ENCODE measurements around the gene PRDM16.
"Not testable (repeated sequence)": the region's sequence is repeated elsewhere in the genome, so short reads cannot be mapped to it uniquely, and the experiment has no call there.

PRDM16 gene

DNA sequence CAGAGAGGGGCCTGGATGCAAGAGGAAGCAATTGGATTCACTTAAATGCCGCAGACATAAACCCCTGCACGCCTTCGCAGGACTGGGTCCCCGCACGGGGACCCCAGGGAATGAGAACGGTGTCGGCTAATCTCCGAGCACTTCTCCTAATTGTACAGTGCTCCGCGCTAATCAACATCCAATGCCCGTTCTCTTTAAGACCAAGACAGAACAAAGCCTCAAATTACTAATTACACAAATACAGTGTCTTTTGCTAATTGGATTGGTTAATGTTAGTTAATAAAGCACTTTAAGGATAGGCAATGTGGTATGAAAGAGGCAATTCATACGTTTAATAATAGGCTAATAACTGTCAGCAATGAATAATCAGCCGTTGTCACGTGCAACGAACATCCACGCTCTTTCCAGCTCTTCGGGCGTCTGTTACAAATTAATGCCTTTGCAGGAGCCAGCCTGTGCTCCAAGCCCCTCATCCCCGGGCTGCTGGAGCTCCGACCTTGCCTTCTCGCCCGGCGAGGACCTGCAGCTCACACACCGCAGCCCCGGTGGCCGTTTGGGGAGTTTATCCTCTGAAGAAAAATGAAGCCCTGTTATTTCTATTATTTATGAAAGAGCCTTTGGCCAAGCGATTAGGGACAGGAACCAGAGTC, 157.8 kb downstream of the PRDM16 start:
- no peak for DNase-seq (ENCODE audit: low read depth in 2 of 2)

DNA sequence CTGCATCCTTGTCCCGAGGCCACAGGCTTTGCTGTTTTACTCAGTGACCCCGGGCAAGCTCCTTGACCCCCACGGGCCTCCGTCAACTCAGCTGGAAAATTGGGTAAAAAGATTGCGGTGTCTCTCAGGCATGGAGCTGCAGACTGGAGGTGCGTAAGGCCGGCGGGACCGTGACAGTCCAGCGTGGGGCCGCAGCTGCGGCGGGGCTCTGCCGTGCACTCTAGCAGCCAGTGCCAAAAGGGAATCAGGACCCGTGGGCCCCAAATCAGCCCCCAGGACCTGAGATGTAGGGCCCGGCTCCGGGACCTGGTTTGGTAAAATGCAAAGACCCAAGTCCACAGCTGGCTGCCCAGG, 158.3 kb downstream of the PRDM16 start:
- DNase-seq (ENCODE audit: low read depth in 2 of 2) = no peak

DNA sequence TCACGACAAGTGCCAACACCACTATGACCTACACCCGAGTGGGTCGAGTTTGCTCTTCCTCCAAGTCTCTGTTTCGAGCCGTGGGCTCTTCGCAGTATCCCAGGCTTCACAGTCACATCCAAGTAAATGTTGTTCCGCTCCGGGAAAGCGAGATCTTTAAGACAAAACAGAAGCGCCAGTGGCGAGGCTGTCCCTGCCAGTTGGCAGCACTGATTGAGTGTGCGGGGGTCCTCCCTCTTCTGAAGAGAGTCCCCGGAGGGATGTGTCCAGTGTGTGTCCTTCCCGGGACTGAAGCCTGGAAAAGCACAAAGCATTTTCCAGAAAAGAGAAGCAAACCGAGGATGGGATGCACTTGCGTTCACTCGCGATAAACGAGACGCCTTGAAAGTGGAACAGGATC, 158.9 kb downstream of the PRDM16 start:
- no peak for DNase-seq (ENCODE audit: low read depth in 2 of 2)

DNA sequence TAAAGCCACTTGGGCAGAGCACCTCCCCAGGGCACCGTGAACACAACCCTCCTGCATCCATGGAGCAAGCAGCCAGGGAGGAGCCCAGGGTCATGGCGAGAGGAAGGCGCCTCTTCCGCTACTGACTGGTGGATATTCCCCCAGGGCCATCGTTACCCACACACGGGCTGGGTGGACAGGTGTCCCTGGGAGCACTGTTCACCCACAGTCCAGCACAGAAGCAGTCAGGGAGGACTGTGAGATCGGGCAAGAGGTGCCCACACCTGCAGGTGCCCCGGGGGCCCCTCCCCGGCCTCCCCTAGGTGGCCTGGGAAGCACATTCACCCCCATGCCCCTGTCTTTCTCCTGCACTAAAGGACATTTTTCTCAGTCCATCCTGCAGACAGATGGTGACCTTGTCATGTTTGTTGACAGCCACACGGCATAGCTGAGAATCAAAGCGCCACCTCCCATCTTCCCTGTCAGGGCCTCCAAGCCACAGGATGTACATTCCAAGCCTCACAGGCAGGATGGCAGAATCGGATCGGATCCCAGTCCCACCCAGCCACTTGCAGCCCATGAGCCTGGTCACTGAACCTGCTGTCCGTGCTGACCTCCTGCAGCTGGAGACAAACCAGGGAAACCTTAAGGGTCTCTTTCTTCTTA, 160.2 kb downstream of the PRDM16 start:
- no peak for DNase-seq (ENCODE audit: low read depth in 2 of 2)

DNA sequence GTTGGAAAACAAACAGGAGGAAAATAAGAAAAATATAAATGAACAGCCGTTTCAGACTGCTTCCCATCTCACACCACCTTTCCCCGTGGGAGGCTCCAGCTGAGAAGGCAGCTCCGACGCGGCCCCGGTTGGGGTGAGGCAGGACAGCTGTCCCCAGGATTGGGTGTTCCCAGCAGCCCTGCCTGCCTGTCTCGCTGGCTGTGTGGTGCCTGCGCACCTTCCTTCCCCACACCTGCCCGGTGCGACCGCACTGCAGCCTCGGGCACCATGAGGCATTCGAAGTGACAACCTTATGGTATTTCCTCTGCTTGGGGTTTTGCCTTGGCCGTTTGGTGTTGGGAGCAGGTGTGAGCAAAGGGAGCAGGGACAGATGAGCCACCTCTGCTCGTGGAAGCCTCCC, 161.6 kb downstream of the PRDM16 start:
- no peak for DNase-seq (ENCODE audit: low read depth in 2 of 2)

DNA sequence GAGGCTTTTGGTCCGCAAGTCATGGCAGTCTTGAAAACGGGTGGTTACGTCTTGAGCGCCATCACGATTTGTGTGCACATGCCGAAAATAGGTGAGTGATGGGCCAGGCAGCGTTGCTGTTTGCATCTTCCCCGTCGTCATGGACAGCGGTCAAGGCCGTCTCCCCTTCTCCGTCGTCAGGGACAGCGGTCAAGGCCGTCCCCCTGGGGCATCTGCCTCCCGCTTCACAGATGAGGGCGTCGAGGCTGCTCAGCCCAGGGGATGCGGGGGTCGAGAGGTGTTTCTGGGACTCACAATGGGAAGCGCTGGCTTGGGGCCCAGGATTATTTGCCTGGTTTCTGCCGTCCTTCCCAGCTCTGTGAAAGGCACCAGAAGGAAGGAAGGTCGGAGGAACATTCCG, 162.2 kb downstream of the PRDM16 start:
- no peak for DNase-seq (ENCODE audit: low read depth in 2 of 2)

DNA sequence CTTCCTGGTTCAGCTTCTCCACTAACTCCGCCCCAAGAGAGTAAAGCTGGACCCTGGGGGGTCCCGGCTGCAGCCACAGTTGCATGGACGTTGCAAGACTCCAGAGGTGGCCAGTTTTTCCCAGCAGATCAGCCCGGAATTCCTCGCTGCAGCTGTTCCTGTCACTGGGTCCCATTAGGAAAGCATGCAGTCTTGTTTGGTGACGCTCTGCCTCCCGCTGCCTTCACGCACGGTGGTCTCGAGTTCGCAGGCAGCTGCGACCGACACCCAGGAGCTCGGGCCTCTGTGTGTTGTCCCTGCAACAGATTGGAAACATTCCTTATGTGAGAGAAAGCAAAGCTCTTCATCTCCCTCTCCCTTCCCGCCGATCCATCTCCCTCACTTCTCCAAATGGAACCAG, 162.8 kb downstream of the PRDM16 start:
- DNase-seq (ENCODE audit: low read depth in 2 of 2) = no peak

DNA sequence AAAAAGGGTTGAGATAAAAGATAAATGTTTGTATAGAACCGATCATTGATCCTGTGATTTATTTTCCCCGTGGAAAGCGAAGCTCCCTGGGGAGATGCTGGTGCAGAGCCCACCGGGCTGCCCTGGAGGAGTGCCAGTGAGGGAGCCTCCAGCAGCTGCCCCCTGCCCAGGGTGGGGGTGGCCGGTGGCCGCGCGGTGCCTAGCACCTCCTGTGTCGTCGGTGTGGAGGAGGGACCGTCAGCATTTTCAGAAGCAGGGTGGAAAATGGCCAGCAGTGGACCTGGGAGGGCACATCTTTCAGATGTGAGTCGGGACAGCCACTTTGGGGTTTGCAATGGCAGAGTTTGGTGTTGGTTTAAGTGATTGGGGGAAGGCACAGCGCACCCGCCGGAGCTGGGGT, 164.0 kb downstream of the PRDM16 start:
- no peak for DNase-seq (ENCODE audit: low read depth in 2 of 2)

DNA sequence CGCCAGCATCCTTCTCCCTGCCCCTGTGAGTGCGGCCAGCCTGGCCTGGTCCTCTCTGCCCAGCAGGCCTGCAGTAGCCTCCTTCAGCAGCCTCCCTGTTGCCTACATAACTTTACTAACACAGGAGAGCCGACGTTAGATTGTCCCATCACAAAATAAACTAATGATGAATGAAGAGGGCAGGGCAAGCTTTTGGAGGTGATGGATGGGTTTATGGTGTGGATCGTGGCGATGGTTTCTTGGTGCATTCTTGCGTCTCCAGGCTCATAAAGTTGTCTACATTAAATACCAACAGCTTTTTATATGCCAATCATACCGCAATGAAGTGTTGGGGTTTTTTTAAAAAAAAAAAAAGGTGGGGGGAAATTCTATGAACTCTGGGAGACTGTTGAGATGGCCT, 164.5 kb downstream of the PRDM16 start:
- no peak for DNase-seq (ENCODE audit: low read depth in 2 of 2)

DNA sequence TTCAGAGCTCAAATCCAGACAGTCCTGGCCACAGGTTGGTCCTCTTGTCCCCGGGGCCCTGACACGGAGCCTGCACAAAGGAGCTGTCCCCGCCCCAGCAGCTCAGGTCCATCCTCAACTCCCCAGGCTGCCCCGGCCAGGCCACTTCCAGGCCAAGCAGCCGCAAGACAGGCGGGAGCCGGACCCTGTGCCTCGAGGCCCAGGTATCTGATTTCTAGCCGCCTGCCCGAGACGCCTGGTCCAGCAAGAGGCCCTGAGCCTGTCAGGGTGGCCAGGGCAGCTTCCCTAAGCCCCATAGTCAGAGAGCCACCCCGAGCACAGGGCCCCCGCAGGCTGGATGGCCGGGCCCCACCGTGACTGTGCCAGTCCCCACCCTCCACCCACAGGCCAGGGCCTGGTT, 165.3 kb downstream of the PRDM16 start:
- no peak for DNase-seq (ENCODE audit: low read depth in 2 of 2)

DNA sequence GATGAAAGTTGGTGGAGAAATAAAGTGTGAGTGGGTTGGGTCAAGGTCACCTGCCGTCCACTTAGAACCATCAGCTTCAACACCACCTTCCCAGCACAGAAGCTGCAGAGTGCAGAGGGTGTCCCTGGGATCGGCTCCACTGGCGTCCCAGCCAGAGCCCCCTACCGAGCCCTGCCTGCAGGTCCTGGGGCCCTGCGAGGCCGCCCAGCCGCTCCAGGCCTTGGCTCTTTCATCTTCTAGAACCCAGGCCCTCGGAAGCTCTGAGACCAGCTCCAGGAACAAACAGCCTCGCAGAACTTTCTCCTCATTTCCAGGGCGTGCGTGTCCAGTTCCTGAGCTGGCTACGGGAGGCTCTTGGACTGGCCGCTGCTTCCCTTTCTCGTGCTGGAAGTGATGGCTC, 166.0 kb downstream of the PRDM16 start:
- no peak for DNase-seq (ENCODE audit: low read depth in 2 of 2)

DNA sequence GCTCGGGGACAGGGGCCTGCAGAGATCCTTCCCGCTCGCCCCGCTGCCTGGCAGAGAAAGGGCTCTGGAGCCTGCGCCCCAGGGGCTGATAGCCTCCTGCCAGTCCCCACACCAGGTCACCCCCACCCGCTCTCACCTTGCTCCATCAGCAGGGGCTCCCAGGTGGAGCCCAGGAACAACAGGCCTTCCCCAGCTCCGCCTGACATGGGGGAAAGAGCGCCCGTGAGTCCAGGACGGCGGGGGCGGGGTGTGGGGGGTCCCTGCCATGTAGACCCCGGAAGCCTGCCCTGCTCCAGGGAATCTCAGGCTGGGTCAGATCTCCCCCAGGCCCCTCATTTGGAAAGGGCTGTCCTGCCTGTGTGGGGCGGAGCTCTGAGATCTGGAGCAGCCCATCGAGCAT, 166.5 kb downstream of the PRDM16 start:
- no peak for DNase-seq (ENCODE audit: low read depth in 2 of 2)

DNA sequence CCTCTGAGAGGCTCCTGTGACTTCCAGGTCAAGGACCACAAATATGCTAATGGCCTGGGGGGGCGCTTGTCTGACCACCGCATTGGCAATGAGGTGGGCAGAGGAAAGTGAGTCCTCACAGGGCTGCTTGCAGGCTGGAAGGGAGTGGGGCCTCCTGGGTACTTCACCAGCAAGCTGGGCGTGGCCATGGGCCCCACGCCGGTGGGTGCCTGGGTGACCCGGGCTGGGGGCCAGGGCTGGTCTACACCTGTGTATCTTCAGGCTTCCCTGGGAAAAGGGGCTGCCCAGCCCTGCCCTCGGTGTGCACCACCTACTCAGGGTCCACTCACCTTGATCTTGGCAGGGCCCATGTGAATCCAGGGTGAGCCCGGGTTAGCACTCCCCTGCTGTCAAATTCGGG, 167.4 kb downstream of the PRDM16 start:
- no peak for DNase-seq (ENCODE audit: low read depth in 2 of 2)

DNA sequence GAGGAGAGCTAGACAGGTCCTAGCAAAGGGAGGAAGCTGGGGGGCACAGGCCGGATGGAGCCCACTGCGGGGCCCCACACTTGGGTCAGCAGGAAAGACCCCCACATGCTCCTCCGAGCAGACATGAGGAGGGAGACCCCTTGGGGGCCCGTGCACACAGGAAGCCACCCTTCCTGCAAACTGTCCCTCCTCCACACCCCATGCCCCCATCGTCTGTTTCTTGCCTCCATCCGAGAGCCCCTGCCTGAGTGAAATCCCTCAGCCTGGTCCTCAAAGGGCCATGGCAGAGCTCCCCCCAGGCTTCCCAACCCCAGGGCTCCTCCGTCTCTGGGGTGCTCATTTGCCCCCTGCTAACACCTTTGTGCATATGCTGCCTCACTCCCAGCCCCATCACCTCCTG, 168.0 kb downstream of the PRDM16 start:
- DNase-seq (ENCODE audit: low read depth in 2 of 2) = no peak

DNA sequence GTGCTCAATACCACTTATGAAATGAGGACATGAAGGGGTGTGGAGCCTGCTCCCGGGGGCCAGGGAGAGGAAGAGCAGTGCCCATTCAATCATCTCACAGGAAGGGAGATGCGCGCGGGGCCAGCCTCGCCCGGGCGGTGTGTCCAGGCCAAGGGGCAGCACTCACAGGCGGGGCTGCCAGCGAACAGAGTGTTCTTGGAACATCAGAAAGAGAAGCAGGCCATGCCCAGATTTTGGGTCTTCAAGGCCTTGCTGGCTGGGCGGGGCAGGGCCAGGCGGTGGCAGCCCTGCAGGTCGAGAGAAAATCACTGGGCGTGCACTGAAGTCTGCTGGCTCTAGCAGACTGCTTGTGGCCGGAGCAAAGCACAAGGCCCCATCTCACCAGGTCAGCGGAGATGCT, 168.6 kb downstream of the PRDM16 start:
- no peak for DNase-seq (ENCODE audit: low read depth in 2 of 2)

DNA sequence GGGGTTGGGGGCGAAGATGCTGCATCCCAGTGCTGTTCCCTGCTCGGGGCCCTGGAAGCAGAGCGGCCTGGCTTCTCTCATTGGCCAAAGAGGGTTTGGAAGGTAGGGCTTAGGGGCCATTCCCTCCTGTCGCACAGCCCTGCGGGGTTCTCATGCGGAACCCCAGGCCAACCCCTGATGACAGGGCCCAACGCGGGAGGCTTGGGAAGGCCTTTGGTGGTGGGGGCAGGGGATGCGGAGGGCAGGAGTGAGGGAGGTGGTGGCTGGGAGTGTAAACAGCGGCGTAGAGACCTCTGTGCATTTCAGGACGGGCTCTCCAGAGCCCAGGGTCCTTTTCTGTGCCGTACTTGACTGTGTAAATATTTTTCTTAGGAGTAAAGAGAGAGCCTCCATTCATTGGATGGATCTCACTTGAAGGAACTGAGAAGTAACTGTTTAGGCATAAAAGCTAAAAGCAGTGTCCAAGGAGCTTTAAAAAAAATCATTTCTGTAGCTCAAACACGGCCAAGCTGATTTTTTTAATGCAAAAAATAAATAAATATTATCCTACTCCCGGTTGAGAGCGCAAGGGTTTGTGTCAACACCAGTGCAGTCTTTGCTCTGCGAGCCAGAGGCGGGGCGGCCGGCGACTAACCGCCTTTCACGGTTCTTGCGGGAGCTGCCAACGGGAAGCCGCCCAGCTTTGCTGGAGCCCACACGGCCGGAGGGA, 169.1 kb downstream of the PRDM16 start:
- DNase-seq (ENCODE audit: low read depth in 2 of 2) = no peak

DNA sequence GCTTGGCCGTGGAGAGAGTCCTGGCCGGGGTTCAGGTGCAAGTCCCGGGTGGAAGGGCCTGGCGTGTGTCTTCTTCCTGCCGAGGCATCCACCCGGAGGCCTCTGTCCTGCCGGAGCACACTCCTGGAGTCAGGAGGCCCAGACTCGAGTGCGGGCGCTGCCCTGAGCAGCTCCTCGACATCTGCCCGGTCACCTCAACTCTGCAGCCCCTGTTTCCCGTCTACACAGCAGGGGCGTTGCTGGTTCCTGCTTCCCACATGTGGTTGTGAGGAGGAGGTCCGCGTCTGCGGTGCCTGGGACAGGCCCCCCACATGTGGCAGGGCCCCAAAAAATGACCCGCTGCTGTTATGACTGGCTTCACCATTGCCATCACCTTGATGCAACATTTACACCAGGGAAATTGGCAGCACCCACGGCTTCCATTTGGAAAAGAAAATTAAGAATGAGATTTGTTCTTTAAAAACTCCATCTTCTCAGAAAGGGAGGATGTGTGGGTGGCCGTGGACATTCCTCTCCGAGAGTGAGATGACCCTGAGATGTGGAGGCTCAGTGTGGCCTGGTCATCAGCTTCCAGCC, 169.8 kb downstream of the PRDM16 start:
- DNase-seq (ENCODE audit: low read depth in 2 of 2) = no peak

DNA sequence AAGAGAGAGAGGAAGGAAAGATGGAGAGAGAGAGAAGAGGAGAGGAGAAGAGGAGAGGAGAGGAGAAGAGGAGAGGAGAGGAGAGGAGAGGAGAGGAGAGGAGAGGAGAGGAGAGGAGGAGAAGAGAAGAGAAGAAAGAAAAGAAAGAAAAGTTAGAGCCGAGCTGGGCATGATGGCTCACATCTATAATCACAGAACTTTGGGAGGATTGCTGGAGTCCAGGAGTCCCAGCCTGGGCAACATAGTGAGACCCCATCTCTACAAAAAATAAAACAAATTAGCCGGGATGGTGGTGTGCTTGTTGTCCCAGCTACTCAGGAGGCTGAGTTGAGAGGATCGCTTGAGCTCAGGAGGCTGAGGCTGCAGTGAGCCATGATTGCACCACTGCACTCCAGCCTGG, 171.0 kb downstream of the PRDM16 start:
- DNase-seq (ENCODE audit: low read depth in 2 of 2) = not testable (repeated sequence)

DNA sequence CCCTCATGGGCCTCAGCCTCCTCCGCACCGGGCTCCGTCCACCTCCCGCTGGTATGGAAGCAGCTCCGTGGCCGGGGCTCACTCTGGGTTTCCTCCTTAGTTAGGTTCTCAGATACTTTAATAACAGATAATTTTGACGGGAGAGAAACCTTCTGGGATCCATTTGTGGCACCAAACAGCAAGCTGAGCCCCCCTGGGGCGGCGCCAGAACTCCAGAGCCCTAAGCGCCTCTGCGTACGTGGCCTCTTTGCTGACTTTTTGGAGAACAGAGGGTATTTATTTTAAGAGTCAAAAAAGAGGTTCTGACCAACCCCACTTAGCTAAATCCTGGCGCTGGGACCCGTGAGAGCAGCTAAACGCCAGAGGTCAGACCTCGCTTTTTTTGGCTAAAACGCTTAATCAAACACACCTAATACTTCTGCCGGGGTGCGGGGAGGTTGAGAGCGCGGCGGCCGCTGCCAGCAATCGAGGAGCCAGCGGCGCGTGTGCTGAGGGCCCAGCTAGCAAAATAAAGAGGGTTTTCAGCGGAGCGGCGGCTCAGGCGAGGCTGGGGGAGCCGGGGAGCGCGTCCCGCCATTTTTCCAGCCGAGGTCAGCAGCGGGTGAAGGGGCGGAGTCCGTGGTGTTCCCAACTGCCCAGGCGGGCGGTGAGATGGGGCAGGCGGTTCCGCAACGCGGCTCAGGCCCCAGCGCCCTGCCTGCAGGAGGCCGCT, 171.7 kb downstream of the PRDM16 start:
- DNase-seq (ENCODE audit: low read depth in 2 of 2) = no peak

DNA sequence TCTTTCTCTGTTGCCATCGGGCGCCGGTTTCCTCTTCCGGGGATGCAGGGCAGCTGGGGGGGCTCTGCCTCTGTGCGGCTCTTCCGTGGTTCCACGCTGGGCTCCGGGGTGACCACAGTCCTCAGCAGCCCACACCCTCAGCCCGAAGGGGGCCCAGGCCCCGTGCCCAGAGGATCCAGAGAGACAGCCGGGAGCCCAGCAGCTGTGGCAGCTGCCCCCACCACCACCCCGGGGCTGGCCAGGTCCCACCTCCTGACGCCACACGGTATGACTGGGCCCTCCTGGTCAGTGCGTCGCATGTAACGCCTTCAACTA, 172.2 kb downstream of the PRDM16 start:
- no peak for DNase-seq (ENCODE audit: low read depth in 2 of 2)

DNA sequence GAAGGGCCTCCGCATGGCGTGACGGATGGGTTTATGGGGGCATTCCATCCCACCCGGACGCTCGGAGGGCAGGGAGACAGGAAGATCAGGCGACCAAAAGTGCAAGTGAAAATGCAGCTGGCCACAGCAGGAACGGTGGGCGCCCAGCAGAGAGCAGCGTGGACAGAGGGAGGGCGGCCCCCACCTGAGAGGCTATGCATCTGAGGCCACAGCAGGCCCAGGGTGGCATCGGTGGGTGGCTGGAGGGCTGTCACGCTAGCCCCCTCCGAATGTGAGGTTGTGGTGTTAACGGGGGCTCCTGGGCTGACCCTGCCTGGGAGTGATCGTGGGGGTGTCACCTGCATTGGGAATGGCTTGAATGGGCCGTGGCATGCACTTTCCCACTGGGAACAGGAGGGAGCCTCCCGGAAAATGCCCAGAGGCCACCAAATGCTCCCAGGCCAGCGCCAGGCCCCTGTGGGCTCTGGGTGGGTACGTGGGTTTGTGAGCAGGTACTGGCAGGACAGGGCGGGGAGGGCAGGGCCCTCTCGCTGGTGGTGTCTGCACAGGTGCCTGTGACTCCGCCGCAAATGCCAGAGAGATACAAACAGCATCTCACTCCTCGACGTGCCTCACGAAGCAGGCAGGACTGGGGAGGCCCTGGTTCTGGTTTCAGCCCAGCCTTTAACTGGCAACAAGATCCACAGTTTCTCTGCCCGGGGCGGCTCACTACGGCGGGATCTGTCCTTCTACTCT, 172.8 kb downstream of the PRDM16 start:
- DNase-seq (ENCODE audit: low read depth in 2 of 2) = no peak

Measured in stimulated activated CD8-positive, alpha-beta memory T cell treated with anti-CD3 and anti-CD28 coated beads, Interleukin-7, amount 100 ng/mL, for 4 hours (primary cell).